Measurements from ENCODE around the gene JAKMIP1. TPM values are rescaled to one million over a fixed set of nuclear protein-coding genes. Genes with fewer than 3 reads are reported as not detected.

Gene JAKMIP1
- total RNA-seq, 2 experiments from 2014 or later, result 2.0 to 2.1 TPM

DNA sequence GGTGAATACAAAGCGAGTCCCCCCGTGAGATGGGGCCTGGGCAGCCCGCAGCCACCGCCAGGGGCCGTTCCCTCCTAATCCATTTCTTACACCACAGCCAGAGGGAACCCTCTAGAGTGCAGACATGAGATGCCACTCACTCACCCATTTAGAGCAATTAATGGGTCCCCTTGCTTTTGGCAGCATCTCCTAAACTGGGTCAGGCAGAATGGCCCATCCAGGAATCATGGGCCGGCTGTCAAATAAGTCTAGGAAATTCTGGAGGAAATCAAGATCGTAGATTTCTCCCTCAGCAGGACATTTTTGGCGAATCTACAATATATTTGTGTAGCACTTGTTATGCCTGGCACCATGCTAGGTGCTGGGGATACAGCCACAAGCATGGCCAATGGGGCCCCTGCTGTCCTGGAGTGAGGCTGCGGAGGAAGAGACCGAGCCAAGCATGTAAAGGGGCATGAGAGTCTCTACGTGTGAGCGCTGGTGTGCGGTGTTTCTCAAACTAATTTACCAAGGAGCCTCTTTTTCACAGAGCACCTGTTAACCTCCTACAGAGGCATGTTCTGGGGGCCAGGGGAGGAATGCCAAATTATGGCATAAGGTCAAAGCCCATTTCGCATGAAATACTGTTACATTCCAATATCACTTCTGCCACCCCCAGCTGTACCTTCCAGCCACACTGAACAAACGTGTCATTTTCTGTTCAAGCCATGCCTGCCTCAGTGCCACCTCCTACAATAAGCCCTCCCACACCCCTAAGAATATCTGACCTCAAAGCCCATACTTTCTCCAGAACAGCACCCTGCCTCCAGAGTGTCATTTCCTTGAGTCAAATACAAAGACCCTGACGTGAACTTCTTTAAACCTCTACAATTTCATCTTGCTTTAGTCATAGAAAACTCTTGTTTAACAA is 28.1 kb upstream of the JAKMIP1 start:
- no peak for ATAC-seq (ENCODE audit: poor library complexity)
- POLR2A ChIA-PET, result no interaction called here
- peaks cover 33% of the 10 kb centered on the region for H3K27me3 Mint-ChIP-seq
- H3K27ac Mint-ChIP-seq, result no peak overlapping the region
- Histone ChIP-seq H3K4me1 (ENCODE audit: insufficient read depth, low read length) (no peaks in the 10 kb centered on the region), H3K27me3 (ENCODE audit: control insufficient read depth in 1 of 2, insufficient read depth in 2 of 2, low read length in 2 of 2) (peaks cover 11 to 13% of the 10 kb centered on the region in 2 experiments), H3K4me3 (ENCODE audit: low read length) (no peak overlapping the region), H3K27ac (ENCODE audit: low read depth in 1 of 2, low read length in 2 of 2) (no peak overlapping the region), H3K9me3 (ENCODE audit: control insufficient read depth in 1 of 2, insufficient read depth in 1 of 2, low read length in 2 of 2) (no peaks in the 10 kb centered on the region), H3K36me3 (ENCODE audit: insufficient read depth, low read length) (no peaks in the 10 kb centered on the region)
- H3K4me1 Mint-ChIP-seq (ENCODE audit: low read depth), result no peaks in the 10 kb centered on the region
- no peaks in the 10 kb centered on the region for H3K9me3 Mint-ChIP-seq
- TF ChIP-seq, protein P1, sequence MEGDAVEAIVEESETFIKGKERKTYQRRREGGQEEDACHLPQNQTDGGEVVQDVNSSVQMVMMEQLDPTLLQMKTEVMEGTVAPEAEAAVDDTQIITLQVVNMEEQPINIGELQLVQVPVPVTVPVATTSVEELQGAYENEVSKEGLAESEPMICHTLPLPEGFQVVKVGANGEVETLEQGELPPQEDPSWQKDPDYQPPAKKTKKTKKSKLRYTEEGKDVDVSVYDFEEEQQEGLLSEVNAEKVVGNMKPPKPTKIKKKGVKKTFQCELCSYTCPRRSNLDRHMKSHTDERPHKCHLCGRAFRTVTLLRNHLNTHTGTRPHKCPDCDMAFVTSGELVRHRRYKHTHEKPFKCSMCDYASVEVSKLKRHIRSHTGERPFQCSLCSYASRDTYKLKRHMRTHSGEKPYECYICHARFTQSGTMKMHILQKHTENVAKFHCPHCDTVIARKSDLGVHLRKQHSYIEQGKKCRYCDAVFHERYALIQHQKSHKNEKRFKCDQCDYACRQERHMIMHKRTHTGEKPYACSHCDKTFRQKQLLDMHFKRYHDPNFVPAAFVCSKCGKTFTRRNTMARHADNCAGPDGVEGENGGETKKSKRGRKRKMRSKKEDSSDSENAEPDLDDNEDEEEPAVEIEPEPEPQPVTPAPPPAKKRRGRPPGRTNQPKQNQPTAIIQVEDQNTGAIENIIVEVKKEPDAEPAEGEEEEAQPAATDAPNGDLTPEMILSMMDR (IDR thresholded peaks at IDR 0.05), result no peak
- H3K36me3 Mint-ChIP-seq (ENCODE audit: low read depth), result no peaks in the 10 kb centered on the region
- DNase-seq, result no peak
- intact Hi-C loops (cut with DNase I, micrococcal nuclease), result no loop called here
- CTCF ChIA-PET, result no interaction called here
- H3K4me3 Mint-ChIP-seq, result no peak overlapping the region

DNA sequence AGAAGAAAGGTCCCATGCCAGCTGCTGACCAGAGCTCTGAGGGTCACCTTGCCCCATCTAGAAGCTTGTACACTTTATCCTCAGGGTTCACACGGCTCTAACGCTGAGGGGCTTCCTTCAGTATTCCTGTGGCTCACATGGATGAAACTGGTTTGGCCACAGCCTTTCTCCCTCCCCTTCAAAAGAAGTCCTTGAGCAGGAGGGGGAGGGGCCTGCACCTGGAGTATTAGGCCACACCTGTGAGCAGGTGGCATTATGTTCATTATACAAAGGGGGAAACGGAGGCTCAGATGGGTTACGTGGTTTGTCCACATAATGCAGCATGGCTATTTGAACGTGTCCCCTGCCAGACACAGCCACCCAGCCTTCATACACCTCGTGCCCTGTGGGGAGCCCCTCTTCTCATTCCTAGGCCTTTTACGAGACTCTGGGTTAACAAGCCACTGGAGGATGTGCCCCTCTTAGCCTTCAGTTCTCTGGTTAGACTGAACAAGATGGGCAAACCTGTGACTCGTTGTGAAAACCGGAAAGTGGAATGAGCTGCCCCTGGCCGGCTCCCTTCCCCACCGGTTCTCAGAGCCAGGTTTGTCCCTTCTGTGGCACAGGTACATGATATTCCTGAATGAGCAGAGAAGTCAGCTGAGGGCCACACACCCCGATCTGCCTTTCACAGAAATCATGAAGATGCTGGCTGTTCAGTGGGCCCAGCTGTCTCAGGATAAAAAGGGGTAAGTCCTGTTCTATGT is 27.2 kb upstream of the JAKMIP1 start:
- Histone ChIP-seq H3K36me3 (ENCODE audit: insufficient read depth, low read length) (no peaks in the 10 kb centered on the region), H3K27me3 (ENCODE audit: control insufficient read depth in 1 of 2, insufficient read depth in 2 of 2, low read length in 2 of 2) (peaks cover 19 to 20% of the 10 kb centered on the region in 2 experiments), H3K9me3 (ENCODE audit: control insufficient read depth in 1 of 2, insufficient read depth in 1 of 2, low read length in 2 of 2) (peaks cover 3 to 4% of the 10 kb centered on the region in 2 experiments), H3K4me1 (ENCODE audit: insufficient read depth, low read length) (no peaks in the 10 kb centered on the region), H3K4me3 (ENCODE audit: low read length) (no peak overlapping the region), H3K27ac (ENCODE audit: low read depth in 1 of 2, low read length in 2 of 2) (no peak overlapping the region)
- peaks cover 42% of the 10 kb centered on the region for H3K27me3 Mint-ChIP-seq
- H3K4me1 Mint-ChIP-seq (ENCODE audit: low read depth), result no peaks in the 10 kb centered on the region
- ATAC-seq (ENCODE audit: poor library complexity) (no peak), DNase-seq (no peak)
- TF ChIP-seq, protein P1 (IDR thresholded peaks at IDR 0.05), result no peak
- intact Hi-C loops (cut with DNase I, micrococcal nuclease), result no loop called here
- no peaks in the 10 kb centered on the region for H3K36me3 Mint-ChIP-seq (ENCODE audit: low read depth)
- ChIA-PET CTCF (no interaction called here), POLR2A (no interaction called here)
- H3K4me3 Mint-ChIP-seq, result no peak overlapping the region
- H3K9me3 Mint-ChIP-seq, result no peaks in the 10 kb centered on the region
- no peak overlapping the region for H3K27ac Mint-ChIP-seq

DNA sequence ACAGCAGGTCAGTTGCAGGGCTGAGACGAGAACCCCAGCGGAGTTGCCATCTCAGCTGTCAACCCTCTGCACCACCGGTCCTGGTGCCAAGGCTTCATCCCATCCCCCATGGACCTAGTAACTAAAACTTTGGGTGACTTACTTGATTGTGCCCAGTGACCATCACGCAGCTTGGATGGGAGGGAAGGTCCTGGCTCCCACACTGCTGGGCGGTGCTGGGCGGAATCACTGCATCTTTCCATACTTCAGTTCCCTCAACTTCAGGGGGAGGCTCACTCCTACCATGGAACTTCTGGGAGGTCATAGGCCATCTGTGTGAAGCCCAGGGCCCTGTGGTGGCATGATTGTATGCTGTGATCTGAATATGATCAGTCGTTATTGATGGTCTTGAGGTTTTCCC is 26.2 kb upstream of the JAKMIP1 start:
- H3K36me3 Mint-ChIP-seq (ENCODE audit: low read depth), result no peaks in the 10 kb centered on the region
- no peak overlapping the region for H3K27ac Mint-ChIP-seq
- peaks cover 45% of the 10 kb centered on the region for H3K27me3 Mint-ChIP-seq
- no peak for DNase-seq
- TF ChIP-seq, protein P1 (IDR thresholded peaks at IDR 0.05), result no peak
- Histone ChIP-seq H3K9me3 (ENCODE audit: control insufficient read depth in 1 of 2, insufficient read depth in 1 of 2, low read length in 2 of 2) (peaks cover 7 to 9% of the 10 kb centered on the region in 2 experiments), H3K4me3 (ENCODE audit: low read length) (no peak overlapping the region), H3K27ac (ENCODE audit: low read depth in 1 of 2, low read length in 2 of 2) (no peak overlapping the region), H3K27me3 (ENCODE audit: control insufficient read depth in 1 of 2, insufficient read depth in 2 of 2, low read length in 2 of 2) (peaks cover 23 to 27% of the 10 kb centered on the region in 2 experiments), H3K4me1 (ENCODE audit: insufficient read depth, low read length) (no peaks in the 10 kb centered on the region), H3K36me3 (ENCODE audit: insufficient read depth, low read length) (no peaks in the 10 kb centered on the region)
- peaks cover 1% of the 10 kb centered on the region for H3K4me1 Mint-ChIP-seq (ENCODE audit: low read depth)
- ChIA-PET POLR2A (no interaction called here), CTCF (no interaction called here)
- no peak overlapping the region for H3K4me3 Mint-ChIP-seq
- H3K9me3 Mint-ChIP-seq, result no peaks in the 10 kb centered on the region
- intact Hi-C loops (cut with DNase I, micrococcal nuclease), result no loop called here
- no peak for ATAC-seq (ENCODE audit: poor library complexity)
